ENCODE measurements around the gene CFAP20DC. TPM values are rescaled to one million over a fixed set of nuclear protein-coding genes. Genes with fewer than 3 reads are reported as not detected.

CFAP20DC gene
- total RNA-seq, 1 experiment from 2014 or later, result 2.8 TPM

GRCh38 chr3:58693940-58694850, 355.6 kb downstream of the CFAP20DC start:
- H3K9me3 Mint-ChIP-seq (ENCODE audit: unreplicated experiment), result peaks cover 43% of the 10 kb centered on the region
- intact Hi-C loops (cut with micrococcal nuclease; ENCODE audit: unreplicated experiment), result no loop called here
- no peak for TF ChIP-seq CTCF (IDR thresholded peaks at IDR 0.05; ENCODE audit: insufficient read depth in 1 of 2, low read depth in 1 of 2, low read length in 1 of 2, severe bottlenecking in 1 of 2, unreplicated experiment in 1 of 2)
- ChIA-PET POLR2A (no interaction called here), CTCF (no interaction called here)
- H3K4me1 Mint-ChIP-seq (ENCODE audit: low read depth, unreplicated experiment), result no peaks in the 10 kb centered on the region
- Histone ChIP-seq H3K36me3 (ENCODE audit: control insufficient read depth, insufficient read depth, low read length) (no peaks in the 10 kb centered on the region), H3K4me3 (ENCODE audit: low read depth, low read length) (no peak overlapping the region), H3K4me1 (no peaks in the 10 kb centered on the region), H3K9me3 (peaks cover 37% of the 10 kb centered on the region), H3K27me3 (replicated peaks; ENCODE audit: control insufficient read depth, insufficient read depth, low read length) (no peaks in the 10 kb centered on the region)
- DNase-seq, result no peak
- no peaks in the 10 kb centered on the region for H3K36me3 Mint-ChIP-seq (ENCODE audit: insufficient read depth, unreplicated experiment)
- H3K4me3 Mint-ChIP-seq (ENCODE audit: unreplicated experiment), result no peak overlapping the region
- BruUV-seq (replicated peaks), result no TSS peak
- H3K27ac Mint-ChIP-seq (ENCODE audit: unreplicated experiment), result no peak overlapping the region
- H3K27me3 Mint-ChIP-seq (ENCODE audit: insufficient read depth, unreplicated experiment), result no peaks in the 10 kb centered on the region

- no peak overlapping the region for H3K4me3 Mint-ChIP-seq (ENCODE audit: unreplicated experiment)
- H3K27ac Mint-ChIP-seq (ENCODE audit: unreplicated experiment), result no peak overlapping the region
- H3K9me3 Mint-ChIP-seq (ENCODE audit: unreplicated experiment), result peaks cover 55% of the 10 kb centered on the region
- Histone ChIP-seq H3K36me3 (ENCODE audit: control insufficient read depth, insufficient read depth, low read length) (no peaks in the 10 kb centered on the region), H3K4me1 (no peaks in the 10 kb centered on the region), H3K27me3 (replicated peaks; ENCODE audit: control insufficient read depth, insufficient read depth, low read length) (no peaks in the 10 kb centered on the region), H3K9me3 (peaks cover 37% of the 10 kb centered on the region), H3K4me3 (ENCODE audit: low read depth, low read length) (no peak overlapping the region)
- CTCF ChIA-PET, result no interaction called here
- POLR2A ChIA-PET, result no interaction called here
- TF ChIP-seq CTCF (IDR thresholded peaks at IDR 0.05; ENCODE audit: insufficient read depth in 1 of 2, low read depth in 1 of 2, low read length in 1 of 2, severe bottlenecking in 1 of 2, unreplicated experiment in 1 of 2), result no peak
- H3K4me1 Mint-ChIP-seq (ENCODE audit: low read depth, unreplicated experiment), result no peaks in the 10 kb centered on the region
- no TSS peak for BruUV-seq (replicated peaks)
- intact Hi-C loops (cut with micrococcal nuclease; ENCODE audit: unreplicated experiment), result no loop called here
- no peaks in the 10 kb centered on the region for H3K27me3 Mint-ChIP-seq (ENCODE audit: insufficient read depth, unreplicated experiment)
- DNase-seq, result no peak
- no peaks in the 10 kb centered on the region for H3K36me3 Mint-ChIP-seq (ENCODE audit: insufficient read depth, unreplicated experiment)
These were observed 357.3 kb downstream of the CFAP20DC start for GRCh38 chr3:58692484-58692883.
